SK-N-SH (cell line): ENCODE measurements around the gene GPR22. TPM values are rescaled to one million over a fixed set of nuclear protein-coding genes. Genes with fewer than 3 reads are reported as not detected.

Experiments
- CTCF ChIA-PET: fragments of 300-600, 350-600 bp; formaldehyde crosslinking; extraction: SDS; loops from one replicate; lab custom pipeline; 2021; lab: Yijun Ruan, JAX
- POLR2A ChIA-PET: fragments of 350-600 bp; sonication (Branson Sonifier 250); formaldehyde crosslinking; extraction: SDS; loops from one replicate; lab custom pipeline; 2020; ENCODE audit warnings: antibody characterized with exemption, inconsistent platforms; lab: Yijun Ruan, JAX
- DNase-seq: peaks from one replicate; pipeline ENCODE4 v3.0.0; 2012
- H2AFZ ChIP-seq: fragments of 200-600 bp; sonication (generic); 2 replicates; pipeline ENCODE4 v1.8.1; 2016; ENCODE audit warnings: antibody characterized with exemption, mild to moderate bottlenecking, low read depth
- H3F3A ChIP-seq: fragments of 200-600 bp; sonication (generic); replicated peaks from 2 replicates; pipeline ENCODE3; 2016; ENCODE audit warnings: antibody characterized with exemption, mild to moderate bottlenecking; ENCODE audit not compliant: insufficient read depth
- H3K27ac ChIP-seq, 2 experiments: fragments of 200-500 bp in 1 of 2; fragments of 200-600 bp in 1 of 2; sonication (Bioruptor generic) in 1 of 2; sonication (generic), shearing (Covaris generic) in 1 of 2; 2 replicates each; pipeline versions ENCODE4 v1.5.1 to v1.6.1; 2014 to 2016; ENCODE audit warnings: low read depth in 2 of 2, inconsistent platforms in 1 of 2, low read length in 1 of 2, mild to moderate bottlenecking in 1 of 2, mixed read lengths in 1 of 2
- H3K27me3 ChIP-seq: fragments of 200-600 bp; sonication (generic), shearing (Covaris generic); 2 replicates; pipeline ENCODE4 v1.6.1; 2016; ENCODE audit warnings: mixed run types; ENCODE audit not compliant: insufficient read depth
- H3K36me3 ChIP-seq, 2 experiments: fragments of 200-500 bp in 1 of 2; fragments of 200-600 bp in 1 of 2; sonication (Bioruptor generic) in 1 of 2; sonication (generic) in 1 of 2; replicated peaks in 1 of 2; 2 replicates each; pipeline versions ENCODE3 to v1.5.1; 2014 to 2016; ENCODE audit warnings: low read length in 1 of 2, mild to moderate bottlenecking in 1 of 2; ENCODE audit not compliant: insufficient read depth in 2 of 2, control insufficient read depth in 1 of 2
- H3K4me1 ChIP-seq, 2 experiments: fragments of 200-500 bp in 1 of 2; fragments of 200-600 bp in 1 of 2; sonication (Bioruptor generic) in 1 of 2; sonication (generic), shearing (Covaris generic) in 1 of 2; 2 replicates each; pipeline versions ENCODE4 v1.5.1 to v1.6.1; 2014 to 2016; ENCODE audit warnings: low read depth in 1 of 2, low read length in 1 of 2, mixed run types in 1 of 2; ENCODE audit not compliant: insufficient read depth in 2 of 2, control insufficient read depth in 1 of 2
- H3K4me2 ChIP-seq: fragments of 200-600 bp; sonication (generic), shearing (Covaris generic); 2 replicates; pipeline ENCODE4 v1.6.1; 2017; ENCODE audit warnings: mixed run types
- H3K4me3 ChIP-seq, 2 experiments: fragments of 200-500 bp in 1 of 2; fragments of 200-600 bp in 1 of 2; sonication (Bioruptor generic) in 1 of 2; sonication (generic), shearing (Covaris generic) in 1 of 2; 2 replicates each; pipeline versions ENCODE4 v1.5.1 to v1.8.1; 2014 to 2016; ENCODE audit warnings: low read depth in 2 of 2, inconsistent platforms in 1 of 2, low read length in 1 of 2, mild to moderate bottlenecking in 1 of 2, mixed read lengths in 1 of 2, moderate library complexity in 1 of 2
- H3K79me2 ChIP-seq: fragments of 200-600 bp; sonication (generic); 2 replicates; pipeline ENCODE4 v1.8.1; 2017; ENCODE audit warnings: mild to moderate bottlenecking; ENCODE audit not compliant: insufficient read depth
- H3K9ac ChIP-seq: fragments of 200-600 bp; sonication (generic); 2 replicates; pipeline ENCODE4 v1.6.1; 2017; ENCODE audit warnings: mixed run types
- H3K9me2 ChIP-seq: fragments of 200-600 bp; sonication (generic); 2 replicates; pipeline ENCODE4 v1.6.1; 2017; ENCODE audit warnings: mixed run types
- H3K9me3 ChIP-seq: fragments of 200-600 bp; sonication (generic); 2 replicates; pipeline ENCODE4 v1.6.1; 2017; ENCODE audit warnings: mixed run types, mild to moderate bottlenecking, moderate library complexity
- H4K20me1 ChIP-seq: fragments of 200-600 bp; sonication (generic); 2 replicates; pipeline ENCODE4 v1.6.1; 2017; ENCODE audit warnings: mild to moderate bottlenecking, mixed run types; ENCODE audit not compliant: insufficient read depth
- EZH2phosphoT487 ChIP-seq: fragments of 200-600 bp; sonication (generic); IDR thresholded peaks from 2 replicates; pipeline ENCODE4 v1.6.1; 2017; ENCODE audit warnings: low read depth, mixed run types, mild to moderate bottlenecking, antibody characterized with exemption, moderate library complexity, borderline replicate concordance
- FOSL2 ChIP-seq: IDR thresholded peaks from 2 replicates; pipeline ENCODE4 v1.4.0; 2012; ENCODE audit warnings: low read depth, mild to moderate bottlenecking, moderate library complexity, borderline replicate concordance
- FOXM1 ChIP-seq: IDR thresholded peaks from 2 replicates; pipeline ENCODE4 v1.4.0; 2012; ENCODE audit warnings: low read depth, mild to moderate bottlenecking
- GABPA ChIP-seq: IDR thresholded peaks from 2 replicates; pipeline ENCODE4 v1.4.0; 2012; ENCODE audit warnings: low read depth, mild to moderate bottlenecking
- MXI1 ChIP-seq: IDR thresholded peaks from 2 replicates; pipeline ENCODE4 v1.6.1; 2012; ENCODE audit warnings: mild to moderate bottlenecking, low read depth, low read length, improper control_type of control experiment
- NRF1 ChIP-seq: IDR thresholded peaks from 2 replicates; pipeline ENCODE4 v1.6.1; 2012; ENCODE audit warnings: low read depth, mild to moderate bottlenecking, low read length
- PBX3 ChIP-seq: IDR thresholded peaks from 2 replicates; pipeline ENCODE4; 2012
- RAD21 ChIP-seq: IDR thresholded peaks from 2 replicates; pipeline ENCODE4 v1.6.1; 2012; ENCODE audit warnings: mild to moderate bottlenecking, low read length
- RCOR1 ChIP-seq: fragments of 150-350 bp; IDR thresholded peaks from 2 replicates; pipeline ENCODE4 v1.6.1; 2017; ENCODE audit warnings: antibody characterized with exemption, low read length
- RFX5 ChIP-seq: IDR thresholded peaks from 2 replicates; pipeline ENCODE4 v1.6.1; 2012; ENCODE audit warnings: mild to moderate bottlenecking, improper control_type of control experiment, low read length
- RXRA ChIP-seq: IDR thresholded peaks from 2 replicates; pipeline ENCODE4 v1.4.0; 2012; ENCODE audit warnings: low read depth, mild to moderate bottlenecking, borderline replicate concordance
- SIN3A ChIP-seq: IDR thresholded peaks from 2 replicates; pipeline ENCODE4 v1.6.1; 2012; ENCODE audit warnings: low read depth, mild to moderate bottlenecking, low read length, moderate library complexity, borderline replicate concordance
- WGBS: methylation state at CpG from one replicate; pipeline ENCODE4 v1.1.6; 2017; ENCODE audit warnings: low lambda C conversion rate; 5-methylcytosine and 5-hydroxymethylcytosine counted together
- polyA plus RNA-seq, 3 experiments: library from polyadenylated mRNA; depleted of rRNA; stranded (reverse); fragments of >200 nt; gene quantifications; 2 replicates each; pipeline ENCODE4 v1.2.3, GENCODE V29; 2012
- TF ChIP-seq, protein P1 (sequence below): fragments of 150-350 bp; IDR thresholded peaks from 2 replicates; pipeline ENCODE4 v1.6.1; 2016; ENCODE audit warnings: mild to moderate bottlenecking, low read depth, low read length
- TF ChIP-seq, protein P2 (sequence below): fragments of 150-350 bp; IDR thresholded peaks from 2 replicates; pipeline ENCODE4 v1.6.1; 2017; ENCODE audit warnings: antibody characterized with exemption, low read length, low read depth, borderline replicate concordance

GPR22 gene
- polyA plus RNA-seq, 1 of the 3 experiments (the other 2 are of a cell fraction), result 0.03 TPM

DNA sequence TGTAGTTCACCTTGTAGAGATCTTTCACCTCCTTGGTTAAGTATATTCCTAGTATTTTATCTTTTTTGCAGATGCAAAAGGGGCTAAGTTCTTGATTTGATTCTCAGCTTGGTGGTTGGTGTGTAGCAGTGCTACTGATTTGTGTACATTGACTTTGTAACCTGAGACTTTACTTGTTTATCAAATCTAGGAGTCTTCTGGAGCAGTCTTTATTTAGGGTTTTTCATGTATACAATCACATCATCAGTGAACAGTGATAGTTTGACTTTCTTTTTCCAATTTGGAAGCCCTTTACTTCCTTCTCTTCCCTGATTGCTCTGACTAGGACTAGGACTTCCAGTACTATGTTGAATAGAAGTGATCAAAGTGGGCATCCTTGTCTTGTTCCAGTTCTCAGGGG is 33.8 kb downstream of the GPR22 start (continued):
- TF ChIP-seq MXI1 (no peak), SIN3A (no peak)

DNA sequence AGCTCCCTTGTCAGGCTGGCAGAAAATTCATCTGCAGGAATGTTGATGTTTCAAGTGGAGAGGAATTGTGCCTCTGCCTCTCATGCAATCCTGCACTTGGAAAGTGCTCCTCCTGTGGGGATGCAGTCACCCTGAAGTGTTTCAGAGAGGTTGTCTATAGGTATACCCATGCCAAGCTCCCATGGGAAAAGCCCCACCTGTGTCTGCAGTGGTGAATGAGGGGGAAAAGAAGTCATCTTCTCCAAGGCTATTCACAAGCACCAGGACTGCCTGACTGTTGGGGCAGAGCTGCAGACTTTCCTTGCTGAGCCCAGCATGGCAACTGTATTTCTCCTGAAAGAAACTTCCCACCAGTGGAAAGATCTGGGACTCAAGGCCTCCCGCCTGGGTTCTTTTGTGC is 35.5 kb downstream of the GPR22 start:
- Histone ChIP-seq H3K4me1 (peaks cover 0 to 5% of the 10 kb centered on the region in 2 experiments; a peak in 2 of 4 replicates), H3K79me2 (peaks cover 3% of the 10 kb centered on the region; the same call in 1 of the 2 replicates), H3K36me3 (peaks cover 0 to 11% of the 10 kb centered on the region in 2 experiments), H4K20me1 (no peaks in the 10 kb centered on the region), H3F3A (no peaks in the 10 kb centered on the region), H3K9me2 (no peaks in the 10 kb centered on the region), H3K4me3 (no peak overlapping the region), H3K9me3 (no peaks in the 10 kb centered on the region), H3K27ac (no peak overlapping the region), H3K27me3 (no peaks in the 10 kb centered on the region), H3K4me2 (no peak overlapping the region), H3K9ac (no peak overlapping the region), H2AFZ (no peak overlapping the region)
- WGBS, result 100% methylated on average over 1 of the region's 1 CpG
- no peak for DNase-seq
- ChIA-PET CTCF (interaction anchor here (0.6 to 2.0 kb wide), 5 partner anchors 12 to 60 kb away, joined by 3 to 5 read pairs (median 3); no protein-coding TSS in a partner anchor), POLR2A (no interaction called here)
- TF ChIP-seq, protein P1, sequence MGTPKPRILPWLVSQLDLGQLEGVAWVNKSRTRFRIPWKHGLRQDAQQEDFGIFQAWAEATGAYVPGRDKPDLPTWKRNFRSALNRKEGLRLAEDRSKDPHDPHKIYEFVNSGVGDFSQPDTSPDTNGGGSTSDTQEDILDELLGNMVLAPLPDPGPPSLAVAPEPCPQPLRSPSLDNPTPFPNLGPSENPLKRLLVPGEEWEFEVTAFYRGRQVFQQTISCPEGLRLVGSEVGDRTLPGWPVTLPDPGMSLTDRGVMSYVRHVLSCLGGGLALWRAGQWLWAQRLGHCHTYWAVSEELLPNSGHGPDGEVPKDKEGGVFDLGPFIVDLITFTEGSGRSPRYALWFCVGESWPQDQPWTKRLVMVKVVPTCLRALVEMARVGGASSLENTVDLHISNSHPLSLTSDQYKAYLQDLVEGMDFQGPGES, result no peak
- TF ChIP-seq FOXM1 (no peak), RXRA (no peak), MXI1 (no peak)

DNA sequence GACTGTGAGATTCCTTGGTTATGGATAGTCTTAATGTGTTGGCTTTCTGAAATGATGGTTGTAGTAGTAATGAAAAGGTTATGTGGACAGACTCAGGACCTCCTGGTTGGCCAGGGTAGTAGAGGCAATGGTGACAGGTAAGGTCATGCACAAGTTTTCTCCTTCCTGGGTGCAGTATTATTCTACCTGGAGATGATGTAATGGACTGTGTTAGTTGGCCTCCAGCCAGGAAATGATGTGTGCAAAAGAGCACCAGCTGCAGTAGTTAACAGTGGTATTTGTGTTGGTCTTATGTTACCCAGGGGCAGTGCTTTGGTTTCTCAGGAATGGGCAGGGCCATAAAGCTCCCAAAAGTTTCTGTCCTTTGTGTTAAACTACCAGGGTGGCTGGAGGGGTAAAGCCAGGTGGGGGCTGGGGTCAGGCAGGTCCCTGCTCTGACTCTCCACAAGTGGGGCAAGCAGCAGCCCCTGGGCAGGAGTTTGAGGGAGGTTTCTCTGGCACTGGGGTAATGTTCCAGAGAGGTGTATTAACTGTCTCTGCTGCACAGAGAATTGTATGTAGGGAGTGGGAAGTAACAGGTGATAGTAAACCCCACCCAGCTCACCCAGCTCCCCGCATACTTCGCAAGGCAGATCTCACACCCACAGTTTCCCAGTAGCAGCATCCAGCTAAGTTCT is 36.3 kb downstream of the GPR22 start:
- Histone ChIP-seq H3K9me3 (no peaks in the 10 kb centered on the region), H3K9me2 (no peaks in the 10 kb centered on the region), H2AFZ (no peak overlapping the region), H3K4me1 (peaks cover 0 to 5% of the 10 kb centered on the region in 2 experiments; a peak in 2 of 4 replicates), H3K4me3 (no peak overlapping the region), H3K79me2 (peaks cover 10% of the 10 kb centered on the region), H3K4me2 (no peak overlapping the region), H3K9ac (no peak overlapping the region), H3K27me3 (no peaks in the 10 kb centered on the region), H4K20me1 (no peaks in the 10 kb centered on the region), H3F3A (no peaks in the 10 kb centered on the region), H3K27ac (no peak overlapping the region), H3K36me3 (peaks cover 0 to 11% of the 10 kb centered on the region in 2 experiments)
- WGBS, result 96% methylated on average over 2 of the region's 2 CpGs
- CTCF ChIA-PET, result interaction anchor here (1.0 to 2.0 kb wide), 2 partner anchors 12 to 30 kb away, joined by 3 to 5 read pairs; no protein-coding TSS in a partner anchor
- DNase-seq, result no peak
- no peak for TF ChIP-seq FOSL2
- TF ChIP-seq EZH2phosphoT487, result no peak
- TF ChIP-seq, protein P2, sequence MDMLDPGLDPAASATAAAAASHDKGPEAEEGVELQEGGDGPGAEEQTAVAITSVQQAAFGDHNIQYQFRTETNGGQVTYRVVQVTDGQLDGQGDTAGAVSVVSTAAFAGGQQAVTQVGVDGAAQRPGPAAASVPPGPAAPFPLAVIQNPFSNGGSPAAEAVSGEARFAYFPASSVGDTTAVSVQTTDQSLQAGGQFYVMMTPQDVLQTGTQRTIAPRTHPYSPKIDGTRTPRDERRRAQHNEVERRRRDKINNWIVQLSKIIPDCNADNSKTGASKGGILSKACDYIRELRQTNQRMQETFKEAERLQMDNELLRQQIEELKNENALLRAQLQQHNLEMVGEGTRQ, result no peak
- TF ChIP-seq MXI1, result no peak
- no peak for TF ChIP-seq RCOR1
- TF ChIP-seq GABPA, result no peak
- no peak for TF ChIP-seq NRF1
- no peak for TF ChIP-seq RAD21
- TF ChIP-seq RFX5, result no peak
- no peak for TF ChIP-seq PBX3
- POLR2A ChIA-PET, result no interaction called here
